DND-41 (cell line): ENCODE results near the gene PMAIP1.

Experiments used
- CTCF ChIP-seq: IDR thresholded peaks from 2 replicates; pipeline ENCODE4 v1.5.1; 2012; ENCODE audit warnings: borderline replicate concordance, low read length, moderate library complexity, mild to moderate bottlenecking; ENCODE audit not compliant: poor library complexity, severe bottlenecking; ENCODE audit errors: extremely low read depth
- EZH2 ChIP-seq: IDR thresholded peaks from 3 replicates; pipeline ENCODE4 v1.6.1; 2012; ENCODE audit warnings: borderline replicate concordance, low read depth, mild to moderate bottlenecking, moderate library complexity, low read length, inconsistent platforms; ENCODE audit not compliant: severe bottlenecking

DNA sequence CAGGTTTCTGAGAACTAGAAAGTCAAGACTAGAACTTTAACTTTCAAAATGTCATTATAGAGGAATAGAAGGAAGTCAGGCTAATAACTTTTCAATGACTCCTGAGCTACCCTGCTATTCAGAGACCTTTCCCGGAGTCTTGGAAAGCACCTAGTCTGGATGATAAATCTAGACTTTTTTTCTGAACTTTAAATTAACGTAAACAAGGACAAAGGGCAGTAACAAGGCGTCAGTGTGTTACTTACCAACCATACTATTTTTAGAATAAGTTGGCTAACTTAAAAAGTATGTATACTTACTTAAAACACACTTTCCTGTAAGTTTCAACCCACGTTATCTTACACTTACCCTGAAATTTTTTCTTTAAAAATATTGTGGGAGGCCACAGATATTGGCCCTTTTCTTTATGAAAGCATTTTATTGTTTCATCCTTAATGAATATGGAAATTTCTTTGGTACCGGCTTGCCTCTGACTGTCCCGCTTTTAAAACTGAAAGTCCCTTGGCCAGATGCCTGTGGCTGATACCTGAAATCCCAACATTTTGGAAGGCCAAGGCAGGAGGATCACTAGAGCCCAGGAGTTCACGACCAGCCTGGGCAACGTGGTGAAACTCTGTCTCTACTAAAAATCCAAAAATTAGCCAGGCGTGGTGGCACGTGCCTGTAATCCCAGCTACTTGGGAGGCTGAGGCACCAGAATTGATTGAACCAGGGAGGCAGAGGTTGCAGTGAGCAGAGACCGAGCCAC, 9.7 kb downstream of the PMAIP1 start:
- TF ChIP-seq CTCF (no peak), EZH2 (no peak)
